K562 (cell line): ENCODE measurements around the gene ETV4. TPM values are rescaled to one million over a fixed set of nuclear protein-coding genes. Genes with fewer than 3 reads are reported as not detected.

Experiments used
- ATF6 ChIP-seq: sonication (generic); formaldehyde crosslinking; IDR thresholded peaks from 2 replicates; pipeline ENCODE4 v1.4.0; 2020; ENCODE audit warnings: mild to moderate bottlenecking, missing genetic modification reagents
- BHLHE40 ChIP-seq: IDR thresholded peaks from 2 replicates; pipeline ENCODE4 v1.6.1; 2011; ENCODE audit warnings: low read length, improper control_type of control experiment
- EWSR1 ChIP-seq: fragments of 450-650 bp; IDR thresholded peaks from 2 replicates; pipeline ENCODE4 v1.6.1; 2018; ENCODE audit warnings: borderline replicate concordance, mild to moderate bottlenecking, low read depth, moderate library complexity; ENCODE audit not compliant: partially characterized antibody
- HDAC3 ChIP-seq: fragments of 450-650 bp; IDR thresholded peaks from 2 replicates; pipeline ENCODE4 v1.6.1; 2018; ENCODE audit warnings: borderline replicate concordance, mild to moderate bottlenecking, moderate library complexity; ENCODE audit not compliant: partially characterized antibody
- KAT2B ChIP-seq: IDR thresholded peaks from one replicate; pipeline ENCODE4 v1.6.1; 2012; ENCODE audit warnings: low read depth, mild to moderate bottlenecking, control low read depth, inconsistent platforms, low read length, moderate library complexity
- LARP7 ChIP-seq: fragments of 450-650 bp; IDR thresholded peaks from 2 replicates; pipeline ENCODE4 v1.6.1; 2016
- MLLT1 ChIP-seq, 2 experiments: fragments of 450-650 bp; IDR thresholded peaks; 2 replicates each; pipeline ENCODE4 v1.6.1; 2016
- PHF21A ChIP-seq: fragments of 450-650 bp; IDR thresholded peaks from 2 replicates; pipeline ENCODE4 v1.6.1; 2017; ENCODE audit warnings: low read depth, borderline replicate concordance
- POLR3A ChIP-seq: IDR thresholded peaks from 2 replicates; pipeline ENCODE4 v1.6.1; 2011; ENCODE audit warnings: borderline replicate concordance, mild to moderate bottlenecking, moderate library complexity; ENCODE audit not compliant: insufficient read length, insufficient read depth; ENCODE audit errors: extremely low read depth
- STAT6 ChIP-seq: sonication (generic); formaldehyde crosslinking; IDR thresholded peaks from 2 replicates; pipeline ENCODE4 v1.8.1; 2023; ENCODE audit warnings: mild to moderate bottlenecking, missing genetic modification reagents
- U2AF1 ChIP-seq: fragments of 200-400 bp; formaldehyde crosslinking; optimal IDR thresholded peaks from 2 replicates; pipeline ENCODE3; 2017; ENCODE audit warnings: mild to moderate bottlenecking, low read depth, low read length, moderate library complexity
- ZBTB8A ChIP-seq: fragments of 450-650 bp; IDR thresholded peaks from 2 replicates; pipeline ENCODE4 v1.6.1; 2018; ENCODE audit warnings: mild to moderate bottlenecking, moderate library complexity; ENCODE audit not compliant: partially characterized antibody
- ZC3H4 ChIP-seq: sonication (generic); formaldehyde crosslinking; IDR thresholded peaks from 2 replicates; pipeline ENCODE4 v1.9.0; 2021; ENCODE audit warnings: missing genetic modification reagents, borderline replicate concordance
- ZFP36 ChIP-seq: fragments of 150-350 bp; IDR thresholded peaks from 2 replicates; pipeline ENCODE4 v1.6.1; 2018; ENCODE audit warnings: low read length, low read depth; ENCODE audit not compliant: partially characterized antibody
- ZNF324 ChIP-seq: fragments of 250-450 bp; sonication (Bioruptor Pico); IDR thresholded peaks from 2 replicates; pipeline ENCODE4 v1.4.0; 2020; ENCODE audit warnings: mild to moderate bottlenecking
- ZNF436 ChIP-seq: fragments of 250-450, 450-650 bp; sonication (Bioruptor Pico); formaldehyde crosslinking; IDR thresholded peaks from 2 replicates; pipeline ENCODE4 v1.7.0; 2020; ENCODE audit warnings: mild to moderate bottlenecking
- ZNF444 ChIP-seq: fragments of 250-450 bp; sonication (Bioruptor Pico); IDR thresholded peaks from 2 replicates; pipeline ENCODE4 v1.4.0; 2020; ENCODE audit warnings: mild to moderate bottlenecking, moderate library complexity
- ZNF695 ChIP-seq: fragments of 450-650 bp; formaldehyde crosslinking; IDR thresholded peaks from 2 replicates; pipeline ENCODE4 v1.4.0; 2020; ENCODE audit warnings: mild to moderate bottlenecking, moderate library complexity
- polyA plus RNA-seq, 8 experiments: library from polyadenylated mRNA; depleted of rRNA in 4 of 8; stranded (reverse) in 5 of 8; unstranded in 3 of 8; fragments of >200 nt; fragmentation: Nextera tagmentation in 2 of 8; fragmentation: Illumina TruSeq in 1 of 8; extraction: Ambion mirVana in 2 of 8; extraction: Trizol in 1 of 8; gene quantifications; 2 replicates each; pipeline versions ENCODE4 v1.2.1 to v1.2.3, GENCODE V29; 2011 to 2014; ENCODE audit warnings: inconsistent platforms in 1 of 8, missing spikeins in 1 of 8
- total RNA-seq, 7 experiments: library from RNA; depleted of rRNA in 6 of 7; stranded (reverse); fragments of >200 nt in 6 of 7; fragmentation: Illumina TruSeq in 2 of 7; extraction: Trizol in 2 of 7; gene quantifications; 2 replicates each; pipeline versions ENCODE4 v1.2.1 to v1.2.3, GENCODE V29; 2011 to 2021; ENCODE audit warnings: low replicate concordance in 1 of 7

Gene ETV4
- total and polyA plus RNA-seq, 9 of the 15 experiments (the other 6 are each of a cell fraction or from before 2014, with no cell fraction given), result 5.5 to 66.3 (median 28.2) TPM

- TF ChIP-seq MLLT1 (IDR thresholded peaks at IDR 0.05), result no peak
- no peak for TF ChIP-seq POLR3A
- TF ChIP-seq PHF21A, result no peak
- TF ChIP-seq EWSR1, result no peak
- no peak for TF ChIP-seq LARP7
- no peak for TF ChIP-seq HDAC3
- no peak for TF ChIP-seq ZNF695 (CRISPR knock-in tag)
- no peak for TF ChIP-seq KAT2B
- TF ChIP-seq ZBTB8A, result no peak
- TF ChIP-seq BHLHE40, result no peak
- TF ChIP-seq ATF6 (CRISPR knock-in tag), result no peak
- TF ChIP-seq ZNF436 (CRISPR knock-in tag), result 0 out of 2 replicates have a peak, but pooled peaks have one; percentile 33
- no peak for TF ChIP-seq ZNF324 (CRISPR knock-in tag)
- no peak for TF ChIP-seq STAT6 (CRISPR knock-in tag)
- TF ChIP-seq ZFP36, result peak; percentile 97
- no peak for TF ChIP-seq U2AF1
- no peak for TF ChIP-seq ZC3H4
- TF ChIP-seq ZNF444 (CRISPR knock-in tag), result no peak
Measured at GRCh38 chr17:43547659-43548256, 1.6 kb upstream of the ETV4 start (continued).
